ENCODE measurements around the gene PDZRN4.

DNA sequence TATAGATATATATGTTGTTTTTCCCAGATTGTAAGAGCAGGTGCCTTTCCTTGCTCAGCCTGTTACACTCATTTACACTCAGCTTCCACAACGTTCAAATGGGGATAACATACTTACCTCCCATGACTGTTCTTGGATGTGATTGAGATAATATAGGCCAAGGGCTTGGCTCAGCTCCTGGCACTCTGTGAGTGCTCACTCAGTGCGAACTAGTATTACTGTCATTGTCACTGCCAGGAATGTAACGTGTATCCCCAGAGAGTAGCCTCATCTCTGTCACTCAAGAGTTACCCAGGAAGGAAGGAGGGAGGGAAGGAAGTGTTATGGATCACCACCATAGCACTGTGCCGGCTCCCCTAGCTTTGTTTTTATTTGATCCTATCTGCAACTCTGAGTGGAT lies 307.9 kb downstream of the PDZRN4 start:
- TF ChIP-seq, protein P1, sequence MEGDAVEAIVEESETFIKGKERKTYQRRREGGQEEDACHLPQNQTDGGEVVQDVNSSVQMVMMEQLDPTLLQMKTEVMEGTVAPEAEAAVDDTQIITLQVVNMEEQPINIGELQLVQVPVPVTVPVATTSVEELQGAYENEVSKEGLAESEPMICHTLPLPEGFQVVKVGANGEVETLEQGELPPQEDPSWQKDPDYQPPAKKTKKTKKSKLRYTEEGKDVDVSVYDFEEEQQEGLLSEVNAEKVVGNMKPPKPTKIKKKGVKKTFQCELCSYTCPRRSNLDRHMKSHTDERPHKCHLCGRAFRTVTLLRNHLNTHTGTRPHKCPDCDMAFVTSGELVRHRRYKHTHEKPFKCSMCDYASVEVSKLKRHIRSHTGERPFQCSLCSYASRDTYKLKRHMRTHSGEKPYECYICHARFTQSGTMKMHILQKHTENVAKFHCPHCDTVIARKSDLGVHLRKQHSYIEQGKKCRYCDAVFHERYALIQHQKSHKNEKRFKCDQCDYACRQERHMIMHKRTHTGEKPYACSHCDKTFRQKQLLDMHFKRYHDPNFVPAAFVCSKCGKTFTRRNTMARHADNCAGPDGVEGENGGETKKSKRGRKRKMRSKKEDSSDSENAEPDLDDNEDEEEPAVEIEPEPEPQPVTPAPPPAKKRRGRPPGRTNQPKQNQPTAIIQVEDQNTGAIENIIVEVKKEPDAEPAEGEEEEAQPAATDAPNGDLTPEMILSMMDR (IDR thresholded peaks at IDR 0.05): no peak
- no peak for TF ChIP-seq EP300 (IDR thresholded peaks at IDR 0.05)

Data from ovary (tissue), 3 donors.